ENCODE measurements around the gene SMARCAL1.
A peak's percentile ranks its signal among the peaks of the same experiment; 100 is the strongest.

Gene SMARCAL1

GRCh38 chr2:216392945-216393840, 19.1 kb upstream of the SMARCAL1 start:
- no peak for DNase-seq (ENCODE audit: low read depth)

DNA sequence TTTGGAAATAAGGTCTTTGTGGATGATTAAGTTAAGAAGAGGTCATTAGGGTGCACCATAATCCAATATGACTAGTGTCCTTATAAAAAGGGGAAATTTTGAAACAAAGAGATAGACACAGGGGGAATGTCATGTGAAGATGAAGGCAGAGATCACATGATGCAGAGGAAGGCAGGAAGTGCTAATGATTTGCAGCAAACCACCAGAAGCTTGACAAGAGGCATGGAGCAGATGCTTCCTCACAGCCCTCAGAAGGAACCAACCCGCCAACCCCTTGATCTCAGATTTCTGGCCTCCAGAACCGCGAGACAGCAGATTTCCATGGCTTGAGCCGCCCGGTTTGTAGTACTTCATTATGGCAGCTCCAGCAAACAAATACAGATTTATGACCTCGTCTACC, 17.4 kb upstream of the SMARCAL1 start:
- no peak for DNase-seq (ENCODE audit: low read depth)

DNA sequence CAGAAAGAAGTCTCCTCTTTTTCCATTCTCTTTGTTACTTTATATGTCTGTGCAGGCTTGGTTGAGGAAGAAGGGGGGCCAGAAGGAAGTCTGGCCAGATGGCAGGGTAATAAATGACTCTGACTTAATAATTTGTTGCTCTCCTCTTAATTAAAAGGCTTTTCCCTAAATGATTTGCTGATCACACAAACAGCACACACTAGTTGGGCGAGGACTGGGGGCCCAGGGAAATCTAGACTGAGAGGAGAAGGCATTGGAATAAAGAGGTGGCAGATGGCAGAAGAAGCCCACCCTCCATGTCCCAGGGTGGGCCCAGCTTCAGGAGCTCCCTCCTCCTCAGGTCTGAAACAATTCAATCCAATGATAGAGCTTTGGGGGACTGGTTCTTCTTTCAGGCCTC, 12.7 kb upstream of the SMARCAL1 start:
- no peak for DNase-seq (ENCODE audit: low read depth)

- no peak for DNase-seq (ENCODE audit: low read depth)
Measured at GRCh38 chr2:216402751-216403150, 9.5 kb upstream of the SMARCAL1 start.

DNA sequence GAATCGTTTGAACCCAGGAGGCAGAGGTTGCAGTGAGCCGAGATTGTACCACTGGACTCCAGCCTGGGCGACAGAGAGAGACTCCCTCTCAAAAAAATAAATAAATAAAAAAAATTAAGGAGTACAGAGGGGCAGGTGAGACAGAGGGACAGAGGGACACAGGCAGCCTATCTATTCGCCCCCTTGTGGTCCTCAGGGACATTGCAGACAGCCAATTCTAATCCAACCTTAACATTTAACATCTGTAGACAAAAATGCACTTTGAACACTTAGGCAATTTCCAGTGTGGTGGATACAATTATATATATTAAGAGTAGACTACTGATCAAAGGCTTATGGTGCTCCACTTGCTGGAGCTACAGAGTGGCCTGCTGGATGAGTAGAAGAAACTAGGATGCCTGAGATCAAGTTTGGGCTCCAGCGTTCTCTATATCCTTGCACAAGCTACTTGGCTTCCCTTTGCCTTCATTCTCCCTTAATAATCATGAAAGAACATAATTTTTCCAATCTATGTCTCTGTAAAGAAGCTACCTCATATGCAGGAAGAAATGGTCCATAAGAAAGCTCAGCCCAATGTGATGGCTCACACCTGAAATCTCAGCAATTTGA, 8.2 kb upstream of the SMARCAL1 start:
- DNase-seq (ENCODE audit: low read depth): peak; percentile 27

- no peak for DNase-seq (ENCODE audit: low read depth)
Measured at GRCh38 chr2:216405588-216405987, 6.7 kb upstream of the SMARCAL1 start.

DNA sequence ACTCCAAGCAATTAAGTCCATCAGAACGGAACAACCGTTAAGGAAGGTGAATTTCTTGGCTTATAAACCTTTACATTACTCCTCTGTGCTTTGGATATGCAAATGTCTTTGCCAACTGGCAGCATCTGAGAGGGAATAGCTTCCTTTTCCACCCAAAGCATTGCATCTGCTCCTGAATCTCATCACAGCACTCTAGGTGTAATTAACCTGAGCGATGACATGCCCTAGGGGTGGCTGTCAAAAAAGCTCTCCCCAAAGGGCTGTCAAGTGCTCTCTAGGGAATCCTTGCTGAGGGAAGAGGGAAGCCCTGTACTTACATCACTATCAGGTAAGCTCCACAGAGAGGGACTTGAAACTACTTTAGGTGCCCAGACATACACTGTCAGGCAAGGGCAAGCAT, 5.5 kb upstream of the SMARCAL1 start:
- no peak for DNase-seq (ENCODE audit: low read depth)

- DNase-seq (ENCODE audit: low read depth): no peak
Measured at GRCh38 chr2:216408426-216409290, 3.6 kb upstream of the SMARCAL1 start.

DNA sequence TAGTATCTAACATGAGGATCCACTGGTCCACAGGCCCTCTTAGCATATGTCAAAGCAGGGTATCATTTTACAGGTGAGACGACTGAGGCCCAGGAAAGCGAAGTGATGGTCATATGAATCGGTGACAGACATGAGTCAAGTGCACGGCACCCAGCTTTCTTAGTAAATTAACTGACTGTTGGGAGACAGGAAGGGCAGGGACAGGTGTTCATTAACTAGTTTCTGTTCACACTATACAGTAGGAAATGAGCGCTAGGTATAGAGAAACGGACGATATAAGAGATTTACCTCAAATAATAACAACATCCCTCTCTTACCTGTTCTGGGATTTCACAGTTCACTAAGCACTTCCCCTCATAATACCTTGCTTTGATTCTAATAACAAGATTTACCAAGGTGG, 1.7 kb upstream of the SMARCAL1 start:
- no peak for DNase-seq (ENCODE audit: low read depth)

DNA sequence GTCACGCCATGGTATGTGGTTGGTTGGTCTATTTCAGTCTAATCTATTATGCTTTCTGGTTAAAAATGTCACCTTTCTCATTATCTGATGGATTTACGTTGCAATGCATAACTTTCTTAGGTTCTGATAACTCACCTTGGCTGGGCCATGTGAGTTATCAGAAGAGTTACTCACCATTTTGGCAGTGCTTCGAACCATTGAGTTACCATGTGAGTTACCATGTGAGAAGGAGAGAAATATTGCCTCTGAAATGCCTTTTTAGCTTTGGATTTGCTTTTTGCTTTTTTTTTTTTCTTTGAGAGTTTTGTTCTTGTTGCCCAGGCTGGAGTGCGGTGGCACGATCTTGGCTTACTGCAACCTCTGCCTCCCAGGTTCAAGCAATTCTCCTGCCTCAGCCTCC, 1.6 kb downstream of the SMARCAL1 start:
- no peak for DNase-seq (ENCODE audit: low read depth)

DNA sequence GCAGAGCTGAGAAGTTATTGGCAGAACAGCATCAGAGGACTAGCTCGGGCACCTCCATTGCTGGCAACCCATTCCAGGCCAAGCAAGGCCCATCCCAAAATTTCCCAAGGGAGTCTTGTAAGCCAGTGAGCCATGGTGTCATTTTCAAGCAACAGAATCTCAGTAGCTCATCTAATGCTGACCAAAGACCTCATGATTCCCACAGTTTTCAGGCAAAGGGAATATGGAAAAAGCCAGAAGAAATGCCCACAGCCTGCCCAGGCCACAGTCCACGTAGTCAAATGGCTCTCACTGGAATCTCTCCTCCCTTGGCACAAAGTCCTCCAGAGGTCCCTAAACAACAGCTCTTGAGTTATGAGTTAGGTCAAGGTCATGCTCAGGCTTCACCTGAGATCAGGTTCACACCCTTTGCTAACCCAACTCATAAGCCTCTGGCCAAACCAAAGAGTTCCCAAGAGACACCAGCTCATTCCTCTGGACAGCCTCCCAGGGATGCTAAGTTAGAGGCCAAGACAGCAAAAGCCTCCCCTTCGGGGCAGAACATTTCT, 2.6 kb downstream of the SMARCAL1 start:
- DNase-seq (ENCODE audit: low read depth): no peak

DNA sequence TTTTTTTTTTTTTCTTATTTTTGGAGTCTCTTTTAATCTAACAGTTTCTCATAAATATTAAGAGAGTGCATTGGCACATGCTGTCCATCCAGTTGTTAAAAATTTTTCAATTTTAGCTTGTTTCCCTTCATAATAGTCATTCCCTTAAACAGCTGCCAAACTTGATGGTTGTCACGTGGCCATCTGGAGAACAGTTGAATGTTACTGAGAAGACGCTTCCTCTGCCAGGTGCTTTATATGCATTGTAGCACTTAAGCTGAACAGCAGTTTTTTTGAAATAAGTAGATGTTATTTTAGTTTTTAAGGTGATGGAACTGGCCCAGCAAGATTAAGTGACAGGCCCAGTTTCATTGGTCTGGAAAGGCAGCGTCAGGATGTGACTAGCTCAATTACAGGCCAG, 3.3 kb downstream of the SMARCAL1 start:
- DNase-seq (ENCODE audit: low read depth): no peak

DNA sequence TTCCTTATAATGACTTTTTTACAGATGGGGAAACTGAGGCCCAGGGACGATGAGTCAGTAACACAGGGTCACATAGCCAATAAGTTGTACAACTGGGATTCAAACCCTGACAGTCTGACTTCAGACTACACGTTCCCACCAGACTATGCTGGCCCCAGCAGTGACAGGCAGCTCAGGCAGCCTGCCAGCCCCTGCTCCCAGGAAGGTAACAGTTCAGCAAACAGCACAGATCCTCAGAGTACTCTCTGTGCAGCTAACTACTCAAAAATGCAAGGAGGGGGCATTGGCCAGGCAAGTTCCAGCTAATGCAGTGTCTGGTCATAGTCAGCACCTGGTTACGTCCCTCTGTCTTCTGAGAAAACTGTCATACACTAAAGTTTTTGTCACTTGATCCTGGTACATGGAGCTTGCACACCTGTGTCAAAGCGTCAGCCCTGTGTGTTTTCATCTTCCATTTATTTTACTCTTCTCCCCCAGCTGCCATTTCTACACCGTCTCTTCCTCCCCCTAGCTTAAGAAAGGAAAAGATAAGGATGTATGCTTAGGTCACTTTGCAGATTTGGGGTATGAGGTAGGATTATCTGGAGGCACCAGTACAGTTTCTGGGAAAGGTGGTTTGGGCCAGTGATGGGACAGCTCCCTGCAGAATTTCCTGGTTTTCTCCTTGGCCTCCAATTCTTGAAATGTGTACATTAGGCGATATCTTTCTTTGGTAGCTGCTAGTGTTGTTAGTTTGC, 4.5 kb downstream of the SMARCAL1 start:
- DNase-seq (ENCODE audit: low read depth): no peak

GRCh38 chr2:216418981-216419380, 6.7 kb downstream of the SMARCAL1 start:
- DNase-seq (ENCODE audit: low read depth): no peak

GRCh38 chr2:216420367-216421101, 8.2 kb downstream of the SMARCAL1 start:
- no peak for DNase-seq (ENCODE audit: low read depth)

DNA sequence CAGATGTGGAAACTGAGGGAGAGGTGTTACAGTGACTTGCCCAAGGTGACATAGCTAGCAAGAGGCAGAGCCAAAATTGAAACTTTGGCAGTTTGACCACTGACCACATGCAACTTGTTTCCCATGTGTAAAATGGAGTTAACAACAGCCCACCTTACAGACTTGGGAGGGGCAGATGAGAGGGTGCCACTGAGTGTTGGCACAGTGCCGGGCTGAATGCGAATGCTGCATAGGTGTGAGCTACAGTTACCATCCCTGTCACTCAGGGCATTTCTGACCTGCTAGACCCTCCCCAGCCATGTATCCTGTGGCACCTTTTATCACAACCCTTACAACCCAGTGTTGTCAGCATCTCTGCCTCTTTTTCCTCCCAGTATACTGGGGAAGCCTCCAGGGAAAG, 10.8 kb downstream of the SMARCAL1 start:
- DNase-seq (ENCODE audit: low read depth): no peak

DNA sequence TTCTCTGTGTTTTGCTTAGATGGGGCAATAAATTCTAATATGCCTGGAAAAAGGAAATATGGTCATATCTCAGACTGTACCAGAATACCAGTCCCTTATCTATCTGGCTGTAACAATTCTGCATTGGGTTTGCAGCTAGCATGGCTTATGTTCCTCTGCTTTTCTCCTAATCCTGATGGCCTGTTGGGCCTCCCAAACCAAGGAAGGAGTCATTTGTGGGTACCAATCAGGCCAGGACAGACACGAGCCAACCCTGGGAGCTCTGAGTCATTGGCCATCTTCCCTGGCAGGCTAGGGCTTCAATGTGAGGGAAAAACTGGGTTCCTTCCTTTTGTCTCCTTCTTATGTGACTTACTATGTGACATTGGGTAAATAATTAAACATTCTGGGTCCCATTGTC, 12.0 kb downstream of the SMARCAL1 start:
- no peak for DNase-seq (ENCODE audit: low read depth)

GRCh38 chr2:216425008-216425787, 12.9 kb downstream of the SMARCAL1 start:
- no peak for DNase-seq (ENCODE audit: low read depth)

GRCh38 chr2:216426166-216426777, 14.0 kb downstream of the SMARCAL1 start:
- no peak for DNase-seq (ENCODE audit: low read depth)

DNA sequence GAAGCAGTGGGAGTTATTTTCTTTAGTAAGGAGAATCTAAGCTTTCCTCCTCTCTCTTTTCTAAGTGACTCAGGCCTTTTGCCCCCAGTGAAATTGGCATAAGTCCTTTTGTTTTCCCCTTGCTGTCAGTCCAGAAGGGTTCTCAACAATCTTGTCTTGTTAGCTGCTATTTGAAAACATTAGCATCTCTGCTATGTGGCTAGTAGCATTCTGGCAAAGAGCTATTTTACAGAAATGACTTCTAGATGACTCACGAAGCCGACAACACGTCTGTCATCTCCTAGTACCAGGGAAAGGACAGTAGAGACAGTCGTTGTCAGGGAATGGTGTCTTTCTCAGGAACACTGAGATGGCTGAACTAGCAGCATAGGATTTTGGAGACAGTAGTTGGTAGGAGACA, 14.7 kb downstream of the SMARCAL1 start:
- DNase-seq (ENCODE audit: low read depth): no peak

Measured in activated gamma-delta T cell treated with anti-CD3 and anti-CD28 coated beads, Interleukin-2, amount 50 U/mL, for 16 hours (primary cell).